Measurements from ENCODE around the gene SLC35E4. TPM values are rescaled to one million over a fixed set of nuclear protein-coding genes. Genes with fewer than 3 reads are reported as not detected.
"Not testable (repeated sequence)": the region's sequence is repeated elsewhere in the genome, so short reads cannot be mapped to it uniquely, and the experiment has no call there.

Gene SLC35E4
- polyA plus RNA-seq, 1 experiment = 2.8 TPM

GRCh38 chr22:30628491-30628890 is 7.1 kb upstream of the SLC35E4 start:
- no peak for DNase-seq (ENCODE audit: low read depth, low spot score)
- no peak overlapping the region for H3K4me3 ChIP-seq (ENCODE audit: low read depth, low read length)
- H3K27me3 ChIP-seq (ENCODE audit: control insufficient read depth, insufficient read depth, low read length) = no peaks in the 10 kb centered on the region
- ChIA-PET POLR2A (interaction anchor here (1.4 kb wide), 1 partner anchor 9 kb away, joined by 3 read pairs; no protein-coding TSS in a partner anchor), CTCF (interaction anchor here (0.6 kb wide), 1 partner anchor 260 kb away, joined by 3 read pairs; no protein-coding TSS in a partner anchor)
- TF ChIP-seq, protein P1, sequence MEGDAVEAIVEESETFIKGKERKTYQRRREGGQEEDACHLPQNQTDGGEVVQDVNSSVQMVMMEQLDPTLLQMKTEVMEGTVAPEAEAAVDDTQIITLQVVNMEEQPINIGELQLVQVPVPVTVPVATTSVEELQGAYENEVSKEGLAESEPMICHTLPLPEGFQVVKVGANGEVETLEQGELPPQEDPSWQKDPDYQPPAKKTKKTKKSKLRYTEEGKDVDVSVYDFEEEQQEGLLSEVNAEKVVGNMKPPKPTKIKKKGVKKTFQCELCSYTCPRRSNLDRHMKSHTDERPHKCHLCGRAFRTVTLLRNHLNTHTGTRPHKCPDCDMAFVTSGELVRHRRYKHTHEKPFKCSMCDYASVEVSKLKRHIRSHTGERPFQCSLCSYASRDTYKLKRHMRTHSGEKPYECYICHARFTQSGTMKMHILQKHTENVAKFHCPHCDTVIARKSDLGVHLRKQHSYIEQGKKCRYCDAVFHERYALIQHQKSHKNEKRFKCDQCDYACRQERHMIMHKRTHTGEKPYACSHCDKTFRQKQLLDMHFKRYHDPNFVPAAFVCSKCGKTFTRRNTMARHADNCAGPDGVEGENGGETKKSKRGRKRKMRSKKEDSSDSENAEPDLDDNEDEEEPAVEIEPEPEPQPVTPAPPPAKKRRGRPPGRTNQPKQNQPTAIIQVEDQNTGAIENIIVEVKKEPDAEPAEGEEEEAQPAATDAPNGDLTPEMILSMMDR (IDR thresholded peaks at IDR 0.05; ENCODE audit: low read depth, low read length) = no peak
- no peaks in the 10 kb centered on the region for H3K9me3 ChIP-seq (ENCODE audit: control insufficient read depth, insufficient read depth, low read length)
- no peak overlapping the region for H3K27ac ChIP-seq (ENCODE audit: low read depth, low read length)

DNA sequence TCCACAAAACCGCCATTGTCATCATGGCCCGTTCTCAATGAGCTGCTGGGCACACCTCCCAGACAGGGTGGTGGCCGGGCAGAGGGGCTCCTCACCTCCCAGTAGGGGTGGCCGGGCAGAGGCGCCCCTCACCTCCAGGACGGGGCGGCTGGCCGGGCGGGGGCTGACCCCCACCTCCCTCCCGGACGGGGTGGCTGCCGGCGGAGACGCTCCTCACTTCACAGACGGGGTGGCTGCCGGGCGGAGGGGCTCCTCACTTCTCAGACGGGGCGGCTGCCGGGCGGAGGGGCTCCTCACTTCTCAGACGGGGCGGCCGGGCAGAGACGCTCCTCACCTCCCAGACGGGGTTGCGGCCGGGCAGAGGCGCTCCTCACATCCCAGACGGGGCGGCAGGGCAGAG is 4.1 kb upstream of the SLC35E4 start:
- POLR2A ChIA-PET; CTCF ChIA-PET; DNase-seq (ENCODE audit: low read depth, low spot score); H3K4me3 ChIP-seq (ENCODE audit: low read depth, low read length); H3K27me3 ChIP-seq (ENCODE audit: control insufficient read depth, insufficient read depth, low read length); H3K9me3 ChIP-seq (ENCODE audit: control insufficient read depth, insufficient read depth, low read length); H3K27ac ChIP-seq (ENCODE audit: low read depth, low read length): not testable (repeated sequence)

DNA sequence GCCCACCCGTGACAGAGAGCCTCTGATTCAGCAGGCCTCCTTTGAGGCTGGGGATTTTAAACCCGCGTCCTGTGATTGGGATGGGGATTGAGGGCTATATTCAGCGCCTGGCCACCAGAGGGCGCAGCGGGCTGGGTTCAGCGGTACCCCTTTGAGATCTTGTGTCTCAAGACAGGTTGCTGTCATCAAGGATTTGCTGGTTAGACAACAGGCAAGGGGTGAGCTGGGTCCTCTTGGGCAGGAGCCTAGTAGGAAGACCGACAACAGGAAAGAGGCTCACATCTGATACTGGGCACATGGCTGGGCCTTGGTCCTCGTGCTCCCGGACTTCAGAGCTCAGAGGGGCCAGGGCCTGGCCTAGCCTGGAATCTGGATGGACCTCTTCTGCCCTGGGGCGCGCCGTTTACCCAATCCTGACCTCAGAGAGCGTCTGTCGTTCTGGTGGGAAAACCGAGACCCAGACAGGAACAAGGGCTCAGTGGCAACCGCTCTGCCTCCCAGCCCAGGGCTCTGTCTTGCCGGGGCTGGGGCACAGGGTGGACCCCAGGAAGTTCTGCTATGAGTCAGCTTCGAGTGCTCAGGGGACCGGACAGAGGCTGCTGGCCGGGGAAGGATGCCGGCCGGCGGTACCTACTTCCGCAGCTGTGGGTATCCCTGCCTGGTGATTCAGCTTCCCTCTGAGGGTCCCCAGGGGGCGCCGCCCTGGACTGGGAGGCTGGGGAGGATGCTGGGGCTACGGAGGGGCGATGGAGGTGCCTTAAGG is 929 bp upstream of the SLC35E4 start:
- Histone ChIP-seq H3K9me3 (ENCODE audit: control insufficient read depth, insufficient read depth, low read length) (no peaks in the 10 kb centered on the region; the same call in 1 of the 2 replicates), H3K4me3 (ENCODE audit: low read depth, low read length) (peak overlapping the region; percentile 39), H3K27ac (ENCODE audit: low read depth, low read length) (peak overlapping the region; percentile 79), H3K27me3 (ENCODE audit: control insufficient read depth, insufficient read depth, low read length) (no peaks in the 10 kb centered on the region)
- TF ChIP-seq, protein P1 (IDR thresholded peaks at IDR 0.05; ENCODE audit: low read depth, low read length) = peak; percentile 96
- CTCF ChIA-PET = interaction anchor here (0.5 to 4.2 kb wide), 47 partner anchors 9 to 1057 kb away, joined by 3 to 199 read pairs (median 4); partner anchors contain the start of genes PES1 and TCN2
- peak; percentile 74 for DNase-seq (ENCODE audit: low read depth, low spot score)
- POLR2A ChIA-PET = interaction anchor here (0.7 to 2.6 kb wide), 6 partner anchors 16 to 627 kb away, joined by 4 to 16 read pairs (median 8); partner anchors contain the start of gene DUSP18

DNA sequence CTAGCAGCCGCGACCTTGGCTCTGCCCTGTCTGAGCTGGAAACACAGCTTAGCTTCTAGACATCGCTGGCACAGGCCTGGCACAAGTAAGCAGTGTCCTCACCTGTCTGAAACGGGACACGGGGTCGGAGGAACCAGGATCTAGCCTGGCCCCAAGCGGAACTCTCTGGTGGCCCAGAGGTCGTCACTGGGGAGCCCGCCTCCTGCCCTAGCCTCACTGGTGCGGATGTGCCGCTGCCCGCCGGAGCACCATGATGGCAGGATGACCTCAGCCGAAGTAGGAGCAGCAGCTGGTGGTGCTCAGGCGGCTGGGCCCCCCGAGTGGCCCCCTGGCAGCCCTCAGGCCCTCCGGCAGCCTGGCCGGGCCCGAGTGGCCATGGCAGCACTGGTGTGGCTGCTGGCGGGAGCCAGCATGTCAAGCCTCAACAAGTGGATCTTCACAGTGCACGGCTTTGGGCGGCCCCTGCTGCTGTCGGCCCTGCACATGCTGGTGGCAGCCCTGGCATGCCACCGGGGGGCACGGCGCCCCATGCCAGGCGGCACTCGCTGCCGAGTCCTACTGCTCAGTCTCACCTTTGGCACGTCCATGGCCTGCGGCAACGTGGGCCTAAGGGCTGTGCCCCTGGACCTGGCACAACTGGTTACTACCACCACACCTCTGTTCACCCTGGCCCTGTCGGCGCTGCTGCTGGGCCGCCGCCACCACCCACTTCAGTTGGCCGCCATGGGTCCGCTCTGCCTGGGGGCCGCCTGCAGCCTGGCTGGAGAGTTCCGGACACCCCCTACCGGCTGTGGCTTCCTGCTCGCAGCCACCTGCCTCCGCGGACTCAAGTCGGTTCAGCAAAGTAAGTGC is 871 bp downstream of the SLC35E4 start:
- CTCF ChIA-PET = interaction anchor here (0.7 to 4.2 kb wide), 5 partner anchors 17 to 284 kb away, joined by 3 to 199 read pairs (median 11); no protein-coding TSS in a partner anchor
- no peaks in the 10 kb centered on the region for H3K27me3 ChIP-seq (ENCODE audit: control insufficient read depth, insufficient read depth, low read length)
- no peaks in the 10 kb centered on the region; the same call in 1 of the 2 replicates for H3K9me3 ChIP-seq (ENCODE audit: control insufficient read depth, insufficient read depth, low read length)
- DNase-seq (ENCODE audit: low read depth, low spot score) = no peak
- TF ChIP-seq, protein P1 (IDR thresholded peaks at IDR 0.05; ENCODE audit: low read depth, low read length) = 0 out of 2 replicates have a peak, but pooled peaks have one; percentile 16
- H3K4me3 ChIP-seq (ENCODE audit: low read depth, low read length) = peak overlapping the region; percentile 72
- POLR2A ChIA-PET = interaction anchor here (0.5 to 2.6 kb wide), 4 partner anchors 14 to 925 kb away, joined by 3 to 16 read pairs (median 8); partner anchors contain the start of gene DUSP18
- no peak overlapping the region for H3K27ac ChIP-seq (ENCODE audit: low read depth, low read length)

DNA sequence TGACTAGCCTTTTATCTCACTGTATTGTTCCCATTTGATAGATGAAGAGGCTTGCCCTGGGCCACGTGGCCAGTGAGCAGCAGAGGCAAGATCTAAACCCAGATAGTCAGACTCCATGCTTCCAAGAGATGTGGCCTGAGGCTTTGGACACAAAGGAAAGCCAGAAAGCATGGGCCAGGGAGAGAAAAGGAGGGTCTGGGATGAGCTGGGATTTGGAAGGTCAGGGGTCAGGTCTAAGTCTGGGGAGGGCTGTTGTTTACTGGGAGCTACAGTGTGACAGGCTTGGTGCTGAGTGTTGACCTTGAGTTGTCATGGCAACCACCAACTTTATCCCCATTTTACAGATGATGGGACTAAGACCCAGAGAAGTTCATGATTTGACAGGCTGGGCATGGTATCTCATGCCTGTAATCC is 2.1 kb downstream of the SLC35E4 start:
- no peaks in the 10 kb centered on the region; the same call in 1 of the 2 replicates for H3K9me3 ChIP-seq (ENCODE audit: control insufficient read depth, insufficient read depth, low read length)
- no peak overlapping the region for H3K27ac ChIP-seq (ENCODE audit: low read depth, low read length)
- peak overlapping the region; percentile 5; the same call in 1 of the 2 replicates for H3K4me3 ChIP-seq (ENCODE audit: low read depth, low read length)
- no peaks in the 10 kb centered on the region for H3K27me3 ChIP-seq (ENCODE audit: control insufficient read depth, insufficient read depth, low read length)
- TF ChIP-seq, protein P1 (IDR thresholded peaks at IDR 0.05; ENCODE audit: low read depth, low read length) = no peak
- CTCF ChIA-PET = interaction anchor here (1.1 to 1.6 kb wide), 2 partner anchors 117 to 282 kb away, joined by 3 to 4 read pairs; no protein-coding TSS in a partner anchor
- POLR2A ChIA-PET = no interaction called here
- DNase-seq (ENCODE audit: low read depth, low spot score) = no peak
